ENCODE data around the gene XYLB. TPM values are rescaled to one million over a fixed set of nuclear protein-coding genes. Genes with fewer than 3 reads are reported as not detected.
A peak's percentile ranks its signal among the peaks of the same experiment; 100 is the strongest.
"Not testable (repeated sequence)": the region's sequence is repeated elsewhere in the genome, so short reads cannot be mapped to it uniquely, and the experiment has no call there.

The XYLB gene
- total RNA-seq = 1 to 10 TPM; 5.2 to 6.9 TPM

- no peaks in the 10 kb centered on the region for H3K9me3 Mint-ChIP-seq (ENCODE audit: low read depth)
- H3K27ac Mint-ChIP-seq = peak within 1 kb of the TSS; percentile 58
- peaks cover 14% of the 10 kb centered on the region for H3K4me1 Mint-ChIP-seq
- ATAC-seq (peak; percentile 99), DNase-seq (peak; percentile 87)
- H3K27me3 Mint-ChIP-seq = peaks cover 8% of the 10 kb centered on the region
- H3K36me3 Mint-ChIP-seq = peaks cover 4% of the 10 kb centered on the region
- CTCF ChIA-PET = interaction anchor here (0.6 to 3.9 kb wide), 54 partner anchors 8 to 492 kb away, joined by 3 to 78 read pairs (median 4); partner anchors contain the start of genes ACAA1, ACVR2B, EXOG and OXSR1
- H3K4me3 Mint-ChIP-seq = peak within 1 kb of the TSS; percentile 64
Observed at GRCh38 chr3:38346587-38347410, at the start of gene XYLB. Gene XYLB, plus strand, starts transcription at chr3:38346785. Its CDS starts 84 bp downstream, at chr3:38346869.

DNA sequence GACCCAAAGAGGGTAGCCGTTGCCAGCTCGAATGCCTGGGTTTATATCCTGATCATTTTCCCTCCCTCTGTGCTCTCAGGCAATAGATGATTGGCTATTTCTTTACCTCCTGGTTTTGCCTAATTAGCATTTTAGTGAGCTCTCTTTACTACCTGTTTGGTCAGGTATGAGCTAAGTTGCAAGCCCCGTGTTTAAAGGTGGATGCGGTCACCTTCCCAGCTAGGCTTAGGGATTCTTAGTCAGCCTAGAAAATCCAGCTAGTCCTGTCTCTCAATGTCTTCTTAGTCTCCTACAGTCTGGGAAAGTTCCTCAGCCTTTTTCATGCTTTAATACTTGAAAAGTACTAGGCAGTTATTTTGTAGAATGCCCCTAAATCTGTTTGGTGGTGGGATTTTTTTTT lies 49.5 kb upstream of the XYLB start:
- H3K9me3 Mint-ChIP-seq (ENCODE audit: low read depth); H3K36me3 Mint-ChIP-seq; H3K4me1 Mint-ChIP-seq; DNase-seq; H3K4me3 Mint-ChIP-seq; H3K27ac Mint-ChIP-seq; ATAC-seq: not testable (repeated sequence)
- CTCF ChIA-PET = interaction anchor here (1.4 to 1.5 kb wide), 2 partner anchors 50 to 132 kb away, joined by 3 to 5 read pairs; partner anchors contain the start of genes OXSR1 and XYLB
- H3K27me3 Mint-ChIP-seq = peaks cover 27% of the 10 kb centered on the region

GRCh38 chr3:38297537-38297936 lies 49.0 kb upstream of the XYLB start:
- H3K9me3 Mint-ChIP-seq (ENCODE audit: low read depth) = no peaks in the 10 kb centered on the region

DNA sequence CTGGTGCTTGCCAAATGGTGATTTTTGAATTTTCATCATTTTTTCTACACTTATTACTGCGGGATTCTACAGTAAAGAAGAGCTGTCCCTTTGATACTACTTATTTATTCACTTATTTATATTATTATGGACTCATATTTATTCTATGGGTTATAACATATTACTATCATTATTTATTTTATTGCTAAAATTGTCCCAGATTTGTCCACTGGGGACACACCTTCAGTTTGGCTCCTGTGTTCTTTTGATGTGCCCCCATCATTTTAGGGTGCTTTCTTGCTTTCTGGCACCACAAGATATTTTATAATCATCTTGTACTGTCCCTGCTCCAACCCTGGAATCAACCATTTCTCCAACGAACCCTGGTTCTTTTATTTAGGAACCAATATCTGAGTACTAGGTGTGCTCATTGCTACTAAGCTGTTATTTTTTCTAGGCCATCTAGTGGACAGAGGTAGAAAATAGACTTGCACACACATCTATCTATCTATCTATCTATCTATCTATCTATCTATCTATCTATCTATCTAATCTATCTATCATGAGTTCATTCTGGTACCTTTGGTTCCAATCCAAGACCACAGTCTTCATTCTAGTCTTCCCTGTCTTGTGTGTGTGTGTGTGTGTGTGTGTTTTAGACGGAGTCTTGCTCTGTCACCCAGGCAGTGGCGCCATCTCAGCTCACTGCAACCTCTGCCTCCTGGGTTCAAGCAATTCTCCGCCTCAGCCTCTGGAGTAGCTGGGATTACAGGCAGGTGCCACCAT lies 48.5 kb upstream of the XYLB start:
- DNase-seq (peak; percentile 7), ATAC-seq (no peak)
- Mint-ChIP-seq H3K4me3 (no peak overlapping the region), H3K27ac (no peak overlapping the region), H3K27me3 (peaks cover 27% of the 10 kb centered on the region), H3K9me3 (ENCODE audit: low read depth) (no peaks in the 10 kb centered on the region), H3K4me1 (peaks cover 2% of the 10 kb centered on the region), H3K36me3 (no peaks in the 10 kb centered on the region)
- CTCF ChIA-PET = interaction anchor here (0.7 to 1.9 kb wide), 6 partner anchors 10 to 324 kb away, joined by 3 to 10 read pairs (median 4); partner anchors contain the start of gene XYLB

More at GRCh38 chr3:38297537-38297936, 49.0 kb upstream of the XYLB start:
- CTCF ChIA-PET = interaction anchor here (1.2 to 1.5 kb wide), 4 partner anchors 132 to 323 kb away, joined by 3 to 10 read pairs (median 6); partner anchors contain the start of gene OXSR1
- Mint-ChIP-seq H3K27ac (no peak overlapping the region), H3K4me1 (peaks cover 2% of the 10 kb centered on the region), H3K27me3 (peaks cover 27% of the 10 kb centered on the region), H3K4me3 (no peak overlapping the region), H3K36me3 (no peaks in the 10 kb centered on the region)
- no peak for ATAC-seq
- DNase-seq = no peak

GRCh38 chr3:38306941-38307340 lies 39.6 kb upstream of the XYLB start:
- no peaks in the 10 kb centered on the region for H3K36me3 Mint-ChIP-seq
- CTCF ChIA-PET = interaction anchor here (1.7 kb wide), 1 partner anchor 188 kb away, joined by 3 read pairs; no protein-coding TSS in a partner anchor
- no peaks in the 10 kb centered on the region for H3K9me3 Mint-ChIP-seq (ENCODE audit: low read depth)
- H3K27me3 Mint-ChIP-seq = peaks cover 18% of the 10 kb centered on the region
- DNase-seq (no peak), ATAC-seq (no peak)
- no peak overlapping the region for H3K27ac Mint-ChIP-seq
- no peak overlapping the region for H3K4me3 Mint-ChIP-seq
- no peaks in the 10 kb centered on the region for H3K4me1 Mint-ChIP-seq

DNA sequence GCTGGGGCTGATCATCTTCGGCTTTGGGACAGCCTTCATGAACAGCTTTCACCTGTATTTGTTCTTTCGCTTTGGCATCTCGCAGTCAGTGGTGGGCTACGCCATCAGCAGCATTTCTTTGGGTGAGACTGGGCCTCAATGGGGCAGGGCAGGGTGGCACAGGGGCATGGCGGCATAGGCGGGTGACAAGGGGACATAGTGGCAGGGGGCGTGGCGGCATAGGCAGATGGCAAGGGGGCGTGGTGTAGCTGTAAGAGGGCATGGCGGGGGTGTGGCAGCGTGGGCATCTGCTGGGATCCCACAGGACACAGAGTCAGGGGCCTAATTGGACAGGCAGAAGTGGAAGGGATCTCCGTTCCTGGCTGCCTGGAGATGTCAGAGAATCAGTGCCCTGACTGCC lies 39.0 kb upstream of the XYLB start:
- ATAC-seq (no peak), DNase-seq (no peak)
- H3K4me1 Mint-ChIP-seq = no peaks in the 10 kb centered on the region
- H3K9me3 Mint-ChIP-seq (ENCODE audit: low read depth) = no peaks in the 10 kb centered on the region
- H3K36me3 Mint-ChIP-seq = no peaks in the 10 kb centered on the region
- H3K27me3 Mint-ChIP-seq = peaks cover 18% of the 10 kb centered on the region
- CTCF ChIA-PET = no interaction called here
- no peak overlapping the region for H3K4me3 Mint-ChIP-seq
- no peak overlapping the region for H3K27ac Mint-ChIP-seq

DNA sequence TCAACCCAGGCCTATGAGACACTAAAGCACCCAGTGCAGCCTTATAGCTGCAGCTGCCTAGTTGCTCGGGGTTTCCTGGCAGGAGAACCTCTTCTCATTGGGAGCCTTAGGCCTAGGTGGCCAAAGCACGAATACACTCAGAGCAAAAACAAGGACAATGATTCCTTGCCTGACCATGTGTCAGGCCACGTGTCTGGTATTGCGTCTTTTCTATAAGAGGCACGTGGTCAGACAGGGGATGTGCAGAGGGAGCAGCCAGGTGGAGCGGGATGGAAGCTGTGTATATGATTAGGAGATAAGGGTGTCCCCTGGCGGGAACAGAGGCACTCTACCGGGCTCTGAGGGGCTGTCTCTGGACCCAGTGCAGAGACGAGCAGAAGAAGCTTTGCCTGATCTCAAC lies 38.1 kb upstream of the XYLB start:
- H3K9me3 Mint-ChIP-seq (ENCODE audit: low read depth) = no peaks in the 10 kb centered on the region
- no peak overlapping the region for H3K27ac Mint-ChIP-seq
- CTCF ChIA-PET = no interaction called here

GRCh38 chr3:38311476-38311875 lies 35.1 kb upstream of the XYLB start:
- Mint-ChIP-seq H3K27me3 (peaks cover 14% of the 10 kb centered on the region), H3K4me3 (no peak overlapping the region), H3K4me1 (no peaks in the 10 kb centered on the region), H3K27ac (no peak overlapping the region), H3K9me3 (ENCODE audit: low read depth) (no peaks in the 10 kb centered on the region), H3K36me3 (no peaks in the 10 kb centered on the region)
- ATAC-seq (no peak), DNase-seq (no peak)
- CTCF ChIA-PET = no interaction called here

More for the DNA sequence above, 38.1 kb upstream of the XYLB start:
- Mint-ChIP-seq H3K27me3 (peaks cover 18% of the 10 kb centered on the region), H3K4me3 (no peak overlapping the region), H3K4me1 (no peaks in the 10 kb centered on the region), H3K36me3 (no peaks in the 10 kb centered on the region)
- ATAC-seq (no peak), DNase-seq (no peak)

GRCh38 chr3:38311941-38312340 lies 34.6 kb upstream of the XYLB start:
- no peak for DNase-seq
- Mint-ChIP-seq H3K27ac (no peak overlapping the region), H3K9me3 (ENCODE audit: low read depth) (no peaks in the 10 kb centered on the region), H3K4me3 (no peak overlapping the region), H3K27me3 (peaks cover 14% of the 10 kb centered on the region), H3K4me1 (no peaks in the 10 kb centered on the region), H3K36me3 (no peaks in the 10 kb centered on the region)
- CTCF ChIA-PET = no interaction called here
- no peak for ATAC-seq

GRCh38 chr3:38312356-38312755 lies 34.2 kb upstream of the XYLB start:
- Mint-ChIP-seq H3K4me1 (no peaks in the 10 kb centered on the region), H3K36me3 (no peaks in the 10 kb centered on the region), H3K4me3 (no peak overlapping the region), H3K9me3 (ENCODE audit: low read depth) (no peaks in the 10 kb centered on the region), H3K27me3 (peaks cover 14% of the 10 kb centered on the region), H3K27ac (no peak overlapping the region)
- DNase-seq = no peak
- ATAC-seq = no peak
- CTCF ChIA-PET = no interaction called here

DNA sequence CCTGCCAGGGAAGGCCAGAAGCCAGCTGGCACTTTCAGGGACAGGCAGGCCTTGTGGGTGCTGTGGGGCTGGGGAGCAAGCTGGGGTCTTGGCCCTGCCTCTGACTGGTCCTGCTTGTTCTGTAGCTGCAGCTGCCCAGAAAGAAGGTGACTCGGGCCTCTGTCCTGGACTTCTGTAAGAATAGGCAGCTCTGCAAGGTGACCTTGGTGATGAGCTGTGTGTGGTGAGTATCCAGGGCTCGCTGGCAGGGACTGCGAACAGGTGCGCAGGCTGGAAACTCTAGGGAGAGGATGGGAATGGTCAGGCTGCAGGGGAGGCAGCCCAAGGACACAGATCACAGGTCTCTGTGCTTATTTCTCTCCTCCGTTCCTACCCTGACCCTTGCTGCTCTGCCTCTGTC lies 33.3 kb upstream of the XYLB start:
- Mint-ChIP-seq H3K27me3 (peaks cover 14% of the 10 kb centered on the region), H3K4me1 (no peaks in the 10 kb centered on the region), H3K36me3 (no peaks in the 10 kb centered on the region), H3K4me3 (no peak overlapping the region), H3K27ac (no peak overlapping the region), H3K9me3 (ENCODE audit: low read depth) (no peaks in the 10 kb centered on the region)
- CTCF ChIA-PET = no interaction called here
- no peak for DNase-seq
- no peak for ATAC-seq

GRCh38 chr3:38313695-38314094 lies 32.9 kb upstream of the XYLB start:
- DNase-seq (no peak), ATAC-seq (no peak)
- CTCF ChIA-PET = no interaction called here
- Mint-ChIP-seq H3K36me3 (no peaks in the 10 kb centered on the region), H3K27me3 (peaks cover 14% of the 10 kb centered on the region), H3K27ac (no peak overlapping the region), H3K4me1 (no peaks in the 10 kb centered on the region), H3K4me3 (no peak overlapping the region), H3K9me3 (ENCODE audit: low read depth) (no peaks in the 10 kb centered on the region)

- no peak for DNase-seq
- no peak overlapping the region for H3K4me3 Mint-ChIP-seq
- CTCF ChIA-PET = no interaction called here
- no peak for ATAC-seq
- H3K27me3 Mint-ChIP-seq = peaks cover 10% of the 10 kb centered on the region
- H3K27ac Mint-ChIP-seq = no peak overlapping the region
- no peaks in the 10 kb centered on the region for H3K36me3 Mint-ChIP-seq
- no peaks in the 10 kb centered on the region for H3K4me1 Mint-ChIP-seq
- H3K9me3 Mint-ChIP-seq (ENCODE audit: low read depth) = no peaks in the 10 kb centered on the region
Observed at GRCh38 chr3:38314112-38314763, 32.3 kb upstream of the XYLB start.
